Choroid plexus epithelial cell (primary cell): ENCODE measurements around the gene TAF8.

Experiments used
- DNase-seq: peaks from one replicate; pipeline ENCODE4 v3.0.0-alpha.2; 2010; ENCODE audit warnings: low read depth
- H3K4me3 ChIP-seq: 2 replicates; pipeline ENCODE4 v1.5.1; 2011; ENCODE audit warnings: low read depth, mild to moderate bottlenecking, control low read depth, low read length, moderate library complexity
- CTCF ChIP-seq: conservative IDR thresholded peaks from 2 replicates; pipeline ENCODE4 v1.5.1; 2011; ENCODE audit warnings: low read depth, mild to moderate bottlenecking, control low read depth, inconsistent platforms, low read length, moderate library complexity

The TAF8 gene

GRCh38 chr6:42091718-42092023 lies 41.3 kb downstream of the TAF8 start:
- TF ChIP-seq CTCF = no peak
- DNase-seq = no peak
- no peak overlapping the region for H3K4me3 ChIP-seq

GRCh38 chr6:42093582-42094329 lies 43.4 kb downstream of the TAF8 start:
- H3K4me3 ChIP-seq = no peak overlapping the region
- no peak for TF ChIP-seq CTCF
- no peak for DNase-seq

- no peak for DNase-seq
- H3K4me3 ChIP-seq = no peak overlapping the region
- no peak for TF ChIP-seq CTCF
These were observed 44.8 kb downstream of the TAF8 start for GRCh38 chr6:42095094-42095493.

GRCh38 chr6:42095776-42096541 lies 45.6 kb downstream of the TAF8 start:
- DNase-seq = no peak
- peak; percentile 48 for TF ChIP-seq CTCF
- H3K4me3 ChIP-seq = no peak overlapping the region

GRCh38 chr6:42099340-42100028 lies 49.2 kb downstream of the TAF8 start:
- no peak for TF ChIP-seq CTCF
- H3K4me3 ChIP-seq = no peak overlapping the region
- peak; percentile 78 for DNase-seq

- no peak overlapping the region for H3K4me3 ChIP-seq
- peak; percentile 81 for DNase-seq
- no peak for TF ChIP-seq CTCF
These were observed 49.9 kb downstream of the TAF8 start for GRCh38 chr6:42100029-42100901.
